Fibroblast of lung (primary cell): ENCODE data around the gene KCTD19.

Experiments used
- CTCF ChIP-seq, 2 donors: IDR thresholded peaks in 1 of 2; conservative IDR thresholded peaks in 1 of 2; 1 replicate in 1 of 2; 2 replicates in 1 of 2; pipeline ENCODE4 v1.5.1; 2011 to 2012; ENCODE audit warnings: low read length in 2 of 2, control low read depth in 1 of 2, inconsistent platforms in 1 of 2, low read depth in 1 of 2, mild to moderate bottlenecking in 1 of 2
- EZH2 ChIP-seq: IDR thresholded peaks from 2 replicates; pipeline ENCODE4 v1.5.1; 2012; ENCODE audit warnings: low read length, control low read depth, mild to moderate bottlenecking; ENCODE audit errors: missing control alignments

- peak; percentile 27 to 38 for TF ChIP-seq CTCF (conservative IDR thresholded peaks at IDR 0.05 in 1 of 2, IDR thresholded peaks at IDR 0.05 in 1 of 2; ENCODE audit: low read depth in 1 of 2, low read length in 2 of 2)
- TF ChIP-seq EZH2 = no peak
Observed at GRCh38 chr16:67246081-67246755, 80.3 kb downstream of the KCTD19 start.
